ENCODE results near the gene ACOT6.

Gene ACOT6

GRCh38 chr14:73616831-73617230 lies 4.5 kb downstream of the ACOT6 start:
- TF ChIP-seq CTCF (IDR thresholded peaks at IDR 0.05) = no peak
- Histone ChIP-seq H3K4me3 (no peak overlapping the region), H3K27ac (no peak overlapping the region)
- no peak for DNase-seq (ENCODE audit: low spot score)

- no peak for DNase-seq (ENCODE audit: low spot score)
- no peak for TF ChIP-seq CTCF (IDR thresholded peaks at IDR 0.05)
- Histone ChIP-seq H3K4me3 (no peak overlapping the region), H3K27ac (no peak overlapping the region)
These were observed 7.2 kb downstream of the ACOT6 start for GRCh38 chr14:73619524-73619923.

- Histone ChIP-seq H3K27ac (no peak overlapping the region), H3K4me3 (no peak overlapping the region)
- no peak for TF ChIP-seq CTCF (IDR thresholded peaks at IDR 0.05)
- no peak for DNase-seq (ENCODE audit: low spot score)
These were observed 8.0 kb downstream of the ACOT6 start for GRCh38 chr14:73620268-73620667.

- Histone ChIP-seq H3K27ac (no peak overlapping the region), H3K4me3 (no peak overlapping the region)
- no peak for TF ChIP-seq CTCF (IDR thresholded peaks at IDR 0.05)
- DNase-seq (ENCODE audit: low spot score) = no peak
These were observed 11.3 kb downstream of the ACOT6 start for GRCh38 chr14:73623504-73624054.

GRCh38 chr14:73625706-73626105 lies 13.4 kb downstream of the ACOT6 start:
- no peak overlapping the region for H3K27ac ChIP-seq
- no peak for TF ChIP-seq CTCF (IDR thresholded peaks at IDR 0.05)
- H3K4me3 ChIP-seq = no peak overlapping the region
- DNase-seq (ENCODE audit: low spot score) = no peak

- TF ChIP-seq CTCF (IDR thresholded peaks at IDR 0.05) = no peak
- Histone ChIP-seq H3K4me3 (no peak overlapping the region), H3K27ac (no peak overlapping the region)
- no peak for DNase-seq (ENCODE audit: low spot score)
These were observed 14.8 kb downstream of the ACOT6 start for GRCh38 chr14:73627151-73627558.

GRCh38 chr14:73630009-73630780 lies 17.9 kb downstream of the ACOT6 start:
- no peak overlapping the region for H3K4me3 ChIP-seq
- TF ChIP-seq CTCF (IDR thresholded peaks at IDR 0.05) = no peak
- no peak overlapping the region for H3K27ac ChIP-seq
- no peak for DNase-seq (ENCODE audit: low spot score)

All from coronary artery (tissue), 2 donors.